HepG2 (cell line): ENCODE data around the gene ZCCHC3. TPM values are rescaled to one million over a fixed set of nuclear protein-coding genes. Genes with fewer than 3 reads are reported as not detected.

Experiments used
- CHD4 ChIP-seq: fragments of 200-600 bp; sonication (generic); IDR thresholded peaks from 2 replicates; pipeline ENCODE4 v1.7.0; 2017; ENCODE audit warnings: mild to moderate bottlenecking, low read length, borderline replicate concordance
- ELF1 ChIP-seq: sonication (generic); formaldehyde crosslinking; IDR thresholded peaks from 2 replicates; pipeline ENCODE4 v1.4.0; 2020; ENCODE audit warnings: missing genetic modification reagents
- GATAD1 ChIP-seq: IDR thresholded peaks from 2 replicates; pipeline ENCODE4 v1.6.1; 2016; ENCODE audit warnings: missing genetic modification reagents, missing compliant biosample characterization
- KAT2B ChIP-seq: fragments of 150-350 bp; IDR thresholded peaks from 2 replicates; pipeline ENCODE4 v1.6.1; 2014; ENCODE audit warnings: low read depth, low read length, borderline replicate concordance
- KLF13 ChIP-seq: sonication (generic); formaldehyde crosslinking; IDR thresholded peaks from 2 replicates; pipeline ENCODE4 v1.4.0; 2020; ENCODE audit warnings: mild to moderate bottlenecking, missing genetic modification reagents
- NAIF1 ChIP-seq: sonication (generic); formaldehyde crosslinking; IDR thresholded peaks from 2 replicates; pipeline ENCODE4 v1.5.0; 2020; ENCODE audit warnings: mild to moderate bottlenecking, missing genetic modification reagents, borderline replicate concordance
- NR3C1 ChIP-seq: sonication (generic); formaldehyde crosslinking; IDR thresholded peaks from 2 replicates; pipeline ENCODE4 v1.4.0; 2020; ENCODE audit warnings: missing genetic modification reagents
- PPARG ChIP-seq: conservative IDR thresholded peaks from 2 replicates; pipeline ENCODE4 v1.6.1; 2016; ENCODE audit warnings: missing biosample characterization, missing genetic modification reagents
- PTBP1 ChIP-seq: fragments of 200-400 bp; formaldehyde crosslinking; IDR thresholded peaks from 2 replicates; pipeline ENCODE4 v1.6.1; 2018; ENCODE audit warnings: low read length, low read depth; ENCODE audit not compliant: poor library complexity, severe bottlenecking
- RBM39 ChIP-seq: fragments of 200-400 bp; formaldehyde crosslinking; IDR thresholded peaks from one replicate; pipeline ENCODE4 v1.6.1; 2018; ENCODE audit warnings: antibody characterized with exemption, mild to moderate bottlenecking, low read depth, low read length; ENCODE audit not compliant: poor library complexity, severe bottlenecking
- RELA ChIP-seq: sonication (generic); formaldehyde crosslinking; IDR thresholded peaks from 2 replicates; pipeline ENCODE4 v1.4.0; 2020; ENCODE audit warnings: missing genetic modification reagents
- REXO4 ChIP-seq: sonication (generic); formaldehyde crosslinking; IDR thresholded peaks from 2 replicates; pipeline ENCODE4 v1.8.0; 2022; ENCODE audit warnings: missing genetic modification reagents, mild to moderate bottlenecking, borderline replicate concordance
- SALL2 ChIP-seq: sonication (generic); formaldehyde crosslinking; IDR thresholded peaks from 2 replicates; pipeline ENCODE4 v1.8.1; 2023; ENCODE audit warnings: mild to moderate bottlenecking, missing genetic modification reagents, inconsistent platforms
- SMARCC2 ChIP-seq: fragments of 450-650 bp; IDR thresholded peaks from 2 replicates; pipeline ENCODE4 v1.6.1; 2017; ENCODE audit warnings: antibody characterized with exemption, mild to moderate bottlenecking
- YEATS4 ChIP-seq: sonication (generic); formaldehyde crosslinking; IDR thresholded peaks from 2 replicates; pipeline ENCODE4 v1.4.0; 2020; ENCODE audit warnings: missing genetic modification reagents, borderline replicate concordance
- ZBTB38 ChIP-seq: sonication (generic); formaldehyde crosslinking; IDR thresholded peaks from 2 replicates; pipeline ENCODE4 v1.5.1; 2020; ENCODE audit warnings: mild to moderate bottlenecking, missing genetic modification reagents
- ZEB1 ChIP-seq: IDR thresholded peaks from 2 replicates; pipeline ENCODE4 v1.6.1; 2012; ENCODE audit warnings: mild to moderate bottlenecking, low read depth, inconsistent platforms; ENCODE audit not compliant: insufficient replicate concordance
- ZFX ChIP-seq: sonication (generic); formaldehyde crosslinking; IDR thresholded peaks from 2 replicates; pipeline ENCODE4 v1.4.0; 2020; ENCODE audit warnings: mild to moderate bottlenecking, low read depth, missing genetic modification reagents, moderate library complexity
- ZMAT3 ChIP-seq: sonication (generic); formaldehyde crosslinking; conservative IDR thresholded peaks from 2 replicates; pipeline ENCODE4 v1.7.0; 2021; ENCODE audit warnings: missing genetic modification reagents
- ZMYM3 ChIP-seq: sonication (generic); formaldehyde crosslinking; IDR thresholded peaks from 2 replicates; pipeline ENCODE4 v1.5.1; 2020; ENCODE audit warnings: mild to moderate bottlenecking, missing genetic modification reagents
- ZNF552 ChIP-seq: sonication (generic); formaldehyde crosslinking; IDR thresholded peaks from 2 replicates; pipeline ENCODE4 v1.9.0; 2022; ENCODE audit warnings: missing genetic modification reagents, mild to moderate bottlenecking, borderline replicate concordance
- ZNF557 ChIP-seq: sonication (generic); formaldehyde crosslinking; IDR thresholded peaks from 2 replicates; pipeline ENCODE4 v1.4.0; 2020; ENCODE audit warnings: missing genetic modification reagents
- ZNF660 ChIP-seq: sonication (generic); formaldehyde crosslinking; IDR thresholded peaks from 2 replicates; pipeline ENCODE4 v1.5.1; 2020; ENCODE audit warnings: mild to moderate bottlenecking, low read depth, missing genetic modification reagents, borderline replicate concordance
- polyA plus RNA-seq, 8 experiments: library from polyadenylated mRNA; depleted of rRNA in 3 of 8; stranded (reverse) in 7 of 8; unstranded in 1 of 8; fragments of >200 nt; fragmentation: Illumina TruSeq in 4 of 8; extraction: Trizol in 4 of 8; gene quantifications; 2 replicates each; pipeline versions ENCODE4 v1.2.1 to v1.2.3, GENCODE V29; 2011 to 2016; ENCODE audit warnings: low read depth in 4 of 8, missing spikeins in 1 of 8, mixed read lengths in 1 of 8; ENCODE audit not compliant: insufficient read depth in 1 of 8
- total RNA-seq, 5 experiments: library from RNA; depleted of rRNA; stranded (reverse); fragments of >200 nt; fragmentation: Illumina TruSeq; extraction: Trizol; gene quantifications; 2 replicates each; pipeline ENCODE4 v1.2.3, GENCODE V29; 2016; ENCODE audit warnings: low read depth in 1 of 5
- TF ChIP-seq, protein P1 (sequence below): sonication (generic); formaldehyde crosslinking; IDR thresholded peaks from 2 replicates; pipeline ENCODE4 v1.4.0; 2020; ENCODE audit warnings: missing genetic modification reagents, mild to moderate bottlenecking, borderline replicate concordance
- TF ChIP-seq, protein P2 (sequence below): IDR thresholded peaks from 2 replicates; pipeline ENCODE4 v1.6.1; 2016; ENCODE audit warnings: low read depth
- TF ChIP-seq, protein P3 (sequence below): sonication (generic); IDR thresholded peaks from 2 replicates; pipeline ENCODE4 v1.6.1; 2016; ENCODE audit warnings: low read depth, borderline replicate concordance

The ZCCHC3 gene
- total and polyA plus RNA-seq, 2 of the 13 experiments (the other 11 are each of a cell fraction or from before 2014, with no cell fraction given): 46.6 to 63.0 TPM

DNA sequence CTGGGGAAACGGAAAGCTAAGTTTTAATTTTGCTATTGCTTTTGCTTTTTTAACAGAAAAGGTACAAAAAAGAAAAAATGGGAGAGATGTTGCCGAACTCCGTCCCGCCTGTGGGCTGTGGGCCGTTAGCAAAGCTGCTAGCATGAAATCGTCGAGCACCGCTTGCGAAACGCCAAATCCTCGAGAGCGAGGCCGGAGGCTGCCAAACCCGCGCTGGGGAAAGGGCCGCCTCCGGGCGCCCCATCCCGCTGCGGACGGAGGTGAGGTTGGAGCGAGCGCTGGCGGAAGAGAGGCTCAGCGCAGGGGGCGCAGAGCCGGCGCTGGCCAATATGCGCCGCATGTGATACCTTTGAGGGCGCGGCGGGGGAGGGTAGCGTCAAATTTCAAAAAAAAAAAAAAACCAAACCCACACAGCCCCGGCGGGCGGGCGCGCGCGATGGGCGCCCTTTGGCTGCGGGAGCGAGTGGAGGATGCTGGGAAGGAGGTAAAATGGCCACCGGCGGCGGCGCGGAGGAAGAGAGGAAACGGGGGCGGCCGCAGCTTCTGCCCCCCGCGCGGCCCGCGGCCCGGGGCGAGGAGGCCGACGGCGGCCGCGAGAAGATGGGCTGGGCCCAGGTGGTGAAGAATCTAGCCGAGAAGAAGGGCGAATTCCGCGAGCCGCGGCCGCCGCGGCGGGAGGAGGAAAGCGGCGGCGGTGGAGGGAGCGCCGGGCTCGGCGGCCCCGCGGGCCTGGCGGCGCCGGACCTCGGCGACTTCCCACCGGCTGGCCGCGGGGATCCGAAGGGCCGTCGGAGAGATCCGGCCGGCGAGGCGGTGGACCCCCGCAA lies at the start of gene ZCCHC3 (continued):
- TF ChIP-seq CHD4 (no peak), PTBP1 (peak; percentile 99), REXO4 (CRISPR knock-in tag) (0 out of 2 replicates have a peak, but pooled peaks have one; percentile 14), YEATS4 (peak; percentile 98), ZNF557 (CRISPR knock-in tag) (peak; percentile 85), ZBTB38 (CRISPR knock-in tag) (peak; percentile 94; the same call in 1 of the 2 replicates), SALL2 (CRISPR knock-in tag) (peak; percentile 95), ZMAT3 (CRISPR knock-in tag) (peak; percentile 99), ZNF660 (CRISPR knock-in tag) (no peak), PPARG (CRISPR knock-in tag) (peak; percentile 92), ZFX (peak; percentile 93), NR3C1 (CRISPR knock-in tag) (no peak), SMARCC2 (no peak), NAIF1 (peak; percentile 98), GATAD1 (CRISPR knock-in tag) (peak; percentile 86), ZMYM3 (CRISPR knock-in tag) (peak; percentile 94), ZNF552 (CRISPR knock-in tag) (peak; percentile 96), KLF13 (CRISPR knock-in tag) (no peak; the same call in 1 of the 2 replicates), ZEB1 (peak; percentile 87), KAT2B (no peak), ELF1 (peak; percentile 94), RELA (CRISPR knock-in tag) (peak; percentile 97), RBM39 (peak; percentile 96)
- TF ChIP-seq, protein P1, sequence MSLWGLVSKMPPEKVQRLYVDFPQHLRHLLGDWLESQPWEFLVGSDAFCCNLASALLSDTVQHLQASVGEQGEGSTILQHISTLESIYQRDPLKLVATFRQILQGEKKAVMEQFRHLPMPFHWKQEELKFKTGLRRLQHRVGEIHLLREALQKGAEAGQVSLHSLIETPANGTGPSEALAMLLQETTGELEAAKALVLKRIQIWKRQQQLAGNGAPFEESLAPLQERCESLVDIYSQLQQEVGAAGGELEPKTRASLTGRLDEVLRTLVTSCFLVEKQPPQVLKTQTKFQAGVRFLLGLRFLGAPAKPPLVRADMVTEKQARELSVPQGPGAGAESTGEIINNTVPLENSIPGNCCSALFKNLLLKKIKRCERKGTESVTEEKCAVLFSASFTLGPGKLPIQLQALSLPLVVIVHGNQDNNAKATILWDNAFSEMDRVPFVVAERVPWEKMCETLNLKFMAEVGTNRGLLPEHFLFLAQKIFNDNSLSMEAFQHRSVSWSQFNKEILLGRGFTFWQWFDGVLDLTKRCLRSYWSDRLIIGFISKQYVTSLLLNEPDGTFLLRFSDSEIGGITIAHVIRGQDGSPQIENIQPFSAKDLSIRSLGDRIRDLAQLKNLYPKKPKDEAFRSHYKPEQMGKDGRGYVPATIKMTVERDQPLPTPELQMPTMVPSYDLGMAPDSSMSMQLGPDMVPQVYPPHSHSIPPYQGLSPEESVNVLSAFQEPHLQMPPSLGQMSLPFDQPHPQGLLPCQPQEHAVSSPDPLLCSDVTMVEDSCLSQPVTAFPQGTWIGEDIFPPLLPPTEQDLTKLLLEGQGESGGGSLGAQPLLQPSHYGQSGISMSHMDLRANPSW (CRISPR knock-in tag): peak; percentile 96
- TF ChIP-seq, protein P2, sequence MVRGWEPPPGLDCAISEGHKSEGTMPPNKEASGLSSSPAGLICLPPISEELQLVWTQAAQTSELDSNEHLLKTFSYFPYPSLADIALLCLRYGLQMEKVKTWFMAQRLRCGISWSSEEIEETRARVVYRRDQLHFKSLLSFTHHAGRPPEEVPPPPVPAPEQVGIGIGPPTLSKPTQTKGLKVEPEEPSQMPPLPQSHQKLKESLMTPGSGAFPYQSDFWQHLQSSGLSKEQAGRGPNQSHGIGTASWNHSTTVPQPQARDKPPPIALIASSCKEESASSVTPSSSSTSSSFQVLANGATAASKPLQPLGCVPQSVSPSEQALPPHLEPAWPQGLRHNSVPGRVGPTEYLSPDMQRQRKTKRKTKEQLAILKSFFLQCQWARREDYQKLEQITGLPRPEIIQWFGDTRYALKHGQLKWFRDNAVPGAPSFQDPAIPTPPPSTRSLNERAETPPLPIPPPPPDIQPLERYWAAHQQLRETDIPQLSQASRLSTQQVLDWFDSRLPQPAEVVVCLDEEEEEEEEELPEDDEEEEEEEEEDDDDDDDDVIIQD (CRISPR knock-in tag): peak; percentile 94
- TF ChIP-seq, protein P3, sequence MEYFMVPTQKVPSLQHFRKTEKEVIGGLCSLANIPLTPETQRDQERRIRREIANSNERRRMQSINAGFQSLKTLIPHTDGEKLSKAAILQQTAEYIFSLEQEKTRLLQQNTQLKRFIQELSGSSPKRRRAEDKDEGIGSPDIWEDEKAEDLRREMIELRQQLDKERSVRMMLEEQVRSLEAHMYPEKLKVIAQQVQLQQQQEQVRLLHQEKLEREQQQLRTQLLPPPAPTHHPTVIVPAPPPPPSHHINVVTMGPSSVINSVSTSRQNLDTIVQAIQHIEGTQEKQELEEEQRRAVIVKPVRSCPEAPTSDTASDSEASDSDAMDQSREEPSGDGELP: peak; percentile 74; the same call in 1 of the 2 replicates
